Erythroblast (primary cell): ENCODE measurements around the gene LCOR.

Source experiments
- GATA1 ChIP-seq: IDR thresholded peaks from 2 replicates; pipeline ENCODE4 v1.6.1; 2011; ENCODE audit warnings: low read depth, mild to moderate bottlenecking, control low read depth, low read length, moderate library complexity
- POLR2A ChIP-seq: IDR thresholded peaks from 2 replicates; pipeline ENCODE4 v1.6.1; 2011; ENCODE audit warnings: mild to moderate bottlenecking, low read length

GRCh38 chr10:97019213-97019844 is 187.2 kb downstream of the LCOR start:
- no peak for TF ChIP-seq POLR2A
- TF ChIP-seq GATA1: no peak
